Activated CD4-positive, alpha-beta T cell treated with anti-CD3 and anti-CD28 coated beads, Interleukin-2, amount 50 U/mL, for 4 hours (primary cell): Measurements from ENCODE around the gene KCNC4.

Source experiments
- DNase-seq, 2 experiments: peaks; one replicate each; pipeline ENCODE4 v3.0.0-alpha.2; 2020

KCNC4 gene

DNA sequence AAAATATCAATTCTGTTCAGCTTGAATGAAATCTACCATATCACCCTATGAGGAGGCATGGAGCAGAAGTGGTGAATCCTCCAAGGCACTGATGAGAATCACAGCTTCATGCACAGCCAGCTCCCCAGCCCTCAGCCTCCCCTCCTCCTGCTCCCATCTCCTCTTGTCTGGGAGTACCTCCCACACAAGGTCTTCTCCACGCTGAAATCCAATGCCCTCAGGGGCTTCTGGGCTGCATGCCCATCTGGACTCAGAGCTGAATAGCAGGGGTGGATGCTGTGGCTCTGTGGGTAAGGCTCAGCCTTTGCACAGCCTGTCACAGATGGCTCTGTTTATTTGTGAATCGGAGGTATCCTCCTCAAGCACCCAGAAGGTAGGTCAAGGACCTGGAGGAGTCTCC, 48.6 kb downstream of the KCNC4 start:
- no peak for DNase-seq

DNA sequence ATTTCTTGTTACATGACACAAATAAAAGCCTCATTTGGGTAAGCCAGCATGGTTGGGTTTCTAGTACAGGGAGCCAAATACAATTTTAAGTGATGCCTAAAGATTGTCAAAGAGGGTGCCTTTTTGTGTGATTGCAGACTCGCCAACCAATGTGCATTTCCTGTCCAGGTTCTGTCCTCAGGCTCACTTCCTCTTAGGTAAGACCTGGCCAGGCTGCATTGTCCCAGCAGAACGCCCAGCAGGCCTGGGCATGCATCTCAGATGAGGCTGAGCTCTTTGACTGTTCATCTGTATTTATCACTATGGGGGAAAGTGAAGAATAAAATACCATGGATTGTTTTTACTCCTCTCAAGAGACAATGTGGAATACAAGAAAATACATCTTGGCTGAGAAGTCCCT, 49.7 kb downstream of the KCNC4 start:
- no peak for DNase-seq
